Raji (cell line): ENCODE data around the gene TRPC5OS.

Source experiments
- POLR2A ChIP-seq: IDR thresholded peaks from 2 replicates; pipeline ENCODE4 v1.6.1; 2011; ENCODE audit warnings: low read depth, low read length, control low read depth; ENCODE audit not compliant: insufficient read depth

The TRPC5OS gene

DNA sequence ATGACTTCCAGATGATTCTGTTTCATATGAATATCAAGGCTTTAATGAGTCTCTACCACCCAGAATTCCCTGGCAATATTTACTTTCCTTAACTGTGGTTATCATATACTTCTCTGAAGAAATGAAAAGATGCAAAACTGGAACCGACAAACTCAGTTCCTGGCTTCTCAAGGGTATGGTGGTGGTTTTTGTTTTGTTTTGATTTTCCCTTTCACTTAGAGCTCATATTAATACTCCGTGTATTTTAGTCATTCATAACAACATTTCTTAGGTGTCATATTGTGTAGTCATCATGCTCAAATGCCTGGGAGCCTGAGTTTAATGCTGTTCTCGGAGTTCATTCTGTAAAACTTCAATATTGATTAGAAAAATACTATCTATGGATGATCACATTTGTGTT lies 665 bp downstream of the TRPC5OS start:
- TF ChIP-seq POLR2A = no peak

DNA sequence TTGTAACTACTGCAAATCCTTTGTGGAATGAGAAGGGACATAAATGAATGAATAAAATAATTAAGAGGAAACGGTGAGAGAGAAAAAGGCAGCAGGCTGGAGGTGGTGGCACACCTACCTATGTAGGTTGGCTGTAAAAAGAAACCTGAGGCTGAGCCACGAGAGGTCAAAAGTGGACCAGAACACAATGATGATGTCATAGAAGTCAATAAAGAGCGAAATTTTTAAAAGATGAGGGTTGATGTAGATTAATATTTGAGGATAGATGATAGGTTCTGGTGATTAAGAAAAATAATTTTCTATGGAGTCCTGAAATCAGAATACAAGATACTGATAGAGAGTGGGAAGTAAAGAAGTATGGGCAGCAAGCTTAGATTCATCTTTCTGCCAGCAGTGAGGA lies 1.7 kb downstream of the TRPC5OS start:
- no peak for TF ChIP-seq POLR2A

DNA sequence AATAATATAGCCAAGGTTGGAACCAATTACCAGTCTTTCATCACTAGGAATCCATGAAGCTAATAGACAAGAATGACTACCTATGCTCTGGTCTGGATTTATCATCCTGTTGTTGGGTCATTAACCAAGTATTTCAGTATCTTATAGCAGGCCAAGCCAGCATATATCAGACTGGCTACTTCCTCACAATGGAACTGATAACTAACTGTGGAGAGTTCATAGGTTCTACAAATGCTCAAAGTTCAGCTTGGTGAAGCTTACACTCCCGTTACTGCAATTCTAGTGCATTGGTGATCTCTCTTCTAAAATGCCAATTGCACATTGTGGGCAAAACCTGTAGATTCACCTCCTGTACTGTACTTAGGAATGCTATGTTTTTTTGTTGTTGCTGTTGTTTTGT lies 4.8 kb downstream of the TRPC5OS start:
- no peak for TF ChIP-seq POLR2A

DNA sequence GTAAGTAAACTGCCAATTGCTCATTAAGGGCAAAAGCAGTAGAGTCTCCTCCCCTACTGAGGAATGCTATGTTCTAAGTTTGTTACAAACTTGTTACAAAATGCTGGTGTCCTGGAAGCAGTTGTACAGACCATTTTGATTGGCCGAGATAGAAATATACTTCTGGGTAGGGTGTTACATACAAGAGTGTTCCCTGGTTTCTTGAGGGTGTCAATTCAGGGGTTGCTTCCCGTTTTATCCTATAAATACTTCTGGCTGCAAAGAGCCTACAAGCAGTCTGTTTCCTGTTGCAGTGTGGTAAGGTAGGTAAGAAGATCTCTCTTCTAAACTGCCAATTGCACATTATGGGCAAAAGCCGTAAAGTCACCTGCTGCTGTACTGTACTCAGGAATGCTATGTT lies 5.7 kb downstream of the TRPC5OS start:
- TF ChIP-seq POLR2A = no peak

DNA sequence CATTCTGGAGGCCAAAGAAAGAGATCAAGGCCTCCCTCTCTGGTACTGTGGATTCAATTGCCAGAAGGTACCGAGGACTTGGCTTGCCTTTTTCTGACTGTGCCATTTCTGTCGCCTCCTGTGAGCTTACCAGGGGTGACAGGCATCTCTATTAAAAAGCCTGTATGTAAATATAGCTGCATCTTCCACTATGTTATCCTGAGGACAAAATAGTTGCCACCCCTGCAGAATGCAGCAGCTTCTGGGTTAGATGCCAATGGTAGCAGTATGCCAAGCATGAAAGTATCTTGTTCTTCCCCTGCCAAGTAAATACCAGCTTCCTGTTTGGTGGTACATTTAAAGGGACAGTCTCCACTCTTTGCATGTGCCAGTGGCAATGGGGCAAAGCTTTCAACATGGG lies 10.7 kb downstream of the TRPC5OS start:
- TF ChIP-seq POLR2A = no peak

DNA sequence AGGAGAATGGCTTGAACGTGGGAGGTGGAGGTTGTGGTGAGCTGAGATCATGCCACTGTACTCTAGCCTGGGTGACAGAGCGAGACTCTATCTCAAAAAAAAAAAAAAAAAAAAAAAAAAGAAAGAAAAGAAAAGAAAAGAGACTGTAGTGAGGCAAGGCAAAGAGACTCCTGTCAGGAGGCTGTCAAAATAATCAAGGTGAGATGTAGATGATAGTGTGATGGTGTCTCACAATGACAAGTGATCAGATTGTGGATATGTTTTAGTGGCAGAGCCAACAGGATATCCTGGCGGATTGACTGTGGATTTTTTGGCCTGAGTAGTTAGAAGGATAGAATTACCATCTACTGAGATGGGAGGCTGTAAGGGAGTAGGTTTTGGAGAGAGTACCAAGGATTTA lies 12.6 kb downstream of the TRPC5OS start:
- TF ChIP-seq POLR2A = no peak

DNA sequence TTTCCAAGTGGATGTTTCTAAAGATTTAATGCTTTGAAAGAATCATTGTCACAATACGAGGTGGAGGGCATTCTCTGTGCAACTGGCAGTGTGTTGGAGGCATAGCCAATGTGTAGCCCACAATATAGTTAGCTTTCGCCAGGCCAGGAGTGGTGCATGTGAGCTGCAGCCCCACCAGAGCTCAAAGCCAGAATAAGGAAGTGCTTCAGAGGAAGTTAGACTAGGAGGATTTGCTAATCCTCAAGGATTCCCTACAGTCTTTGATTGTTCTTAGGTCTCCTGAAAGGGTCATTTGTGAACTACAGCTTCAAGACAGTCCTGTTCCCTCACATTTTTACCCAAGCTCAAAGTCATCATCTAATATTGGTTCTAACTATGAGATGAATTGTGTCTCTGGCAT lies 16.4 kb downstream of the TRPC5OS start:
- no peak for TF ChIP-seq POLR2A

DNA sequence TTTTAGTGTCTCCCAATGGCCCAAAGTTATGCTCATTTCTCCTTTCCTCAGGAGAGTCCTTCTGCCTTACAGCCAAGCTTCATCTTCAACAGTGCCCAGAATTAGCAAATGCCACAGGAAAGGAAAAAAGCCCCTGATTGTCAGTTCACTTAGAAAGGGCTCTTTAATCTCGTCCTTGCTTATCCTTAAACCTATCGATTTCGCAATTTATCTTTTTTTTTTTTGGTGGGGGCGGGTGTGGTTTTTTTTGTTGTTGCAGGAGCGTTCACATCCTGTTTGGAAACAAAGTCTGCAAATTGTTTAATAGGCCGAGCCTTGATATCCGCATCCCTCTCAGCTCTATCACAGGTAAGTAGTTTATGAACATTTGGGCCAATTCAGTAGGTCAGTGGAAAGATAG lies 20.2 kb downstream of the TRPC5OS start:
- TF ChIP-seq POLR2A = no peak

DNA sequence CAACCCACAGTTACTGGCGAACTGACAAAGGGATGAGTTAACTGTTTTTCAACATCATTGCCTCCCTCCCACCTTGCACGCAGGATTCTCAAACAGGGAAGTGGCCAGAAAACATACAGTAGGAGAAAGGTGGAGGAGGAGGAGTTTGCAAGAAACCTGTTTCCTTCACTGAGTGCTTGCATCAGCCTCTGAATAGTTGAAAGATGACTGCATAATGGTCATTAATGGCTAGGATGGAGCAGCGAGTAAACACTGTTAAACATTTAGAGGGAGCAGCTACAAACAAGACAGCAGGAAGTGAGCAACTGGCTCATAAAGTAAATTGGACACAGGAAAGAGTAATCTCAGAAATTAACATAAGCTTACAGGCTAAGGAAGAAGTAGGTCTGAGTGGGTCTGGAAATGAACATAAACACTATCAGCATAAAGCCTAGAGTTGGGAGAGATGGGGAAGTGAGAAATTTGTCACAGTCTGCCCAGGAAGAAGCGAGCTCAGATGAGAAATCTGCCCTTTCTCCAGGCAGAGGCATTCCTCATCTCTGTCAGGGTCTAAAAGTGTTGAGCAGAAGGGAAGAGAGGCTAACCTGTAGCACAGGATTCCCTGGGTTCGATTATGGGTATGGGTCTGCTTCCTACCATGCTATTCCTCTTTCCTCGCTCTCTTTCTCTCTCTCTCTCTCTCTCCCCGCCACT lies 38.6 kb downstream of the TRPC5OS start:
- no peak for TF ChIP-seq POLR2A

DNA sequence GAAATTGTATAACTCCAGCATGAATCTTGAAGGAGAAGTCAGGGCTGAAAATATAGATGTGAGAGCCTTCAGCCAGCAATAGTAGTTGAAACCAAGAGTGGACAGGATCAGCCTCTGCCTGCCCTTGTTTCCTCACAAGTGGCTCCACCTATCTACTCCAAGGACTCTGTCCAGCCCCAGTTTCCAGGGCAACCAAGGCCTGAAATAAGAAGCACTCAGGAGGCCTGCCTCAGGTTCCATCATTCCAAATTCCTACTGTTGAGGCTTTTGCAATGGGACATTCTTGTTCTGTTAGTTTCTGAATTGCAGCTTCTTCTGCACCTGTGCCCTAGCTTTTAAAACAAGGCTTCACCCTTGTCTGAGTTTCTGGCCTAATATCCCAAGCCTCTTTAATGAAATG lies 41.6 kb downstream of the TRPC5OS start:
- TF ChIP-seq POLR2A = no peak

DNA sequence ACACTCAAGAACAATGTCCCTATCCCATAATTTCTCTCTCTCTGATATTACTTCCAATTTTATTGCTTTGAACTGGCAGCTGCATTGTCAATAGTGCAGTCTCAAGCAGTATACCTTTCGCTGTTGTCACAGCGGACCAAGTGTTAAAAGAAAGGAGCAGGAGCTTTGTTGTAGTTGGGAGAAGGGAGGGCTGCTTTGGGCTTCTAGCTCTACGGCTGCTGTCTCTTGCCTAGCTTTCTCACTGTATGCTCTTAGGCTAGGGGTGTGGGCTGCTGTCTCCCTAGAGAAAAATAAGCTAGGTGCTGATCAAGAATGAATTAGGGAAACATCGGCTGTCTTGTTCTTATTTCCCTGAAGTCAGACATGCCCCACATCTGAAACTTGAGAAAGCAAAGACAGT lies 52.5 kb downstream of the TRPC5OS start:
- TF ChIP-seq POLR2A = no peak
